ENCODE data around the gene CIP2A. TPM values are rescaled to one million over a fixed set of nuclear protein-coding genes. Genes with fewer than 3 reads are reported as not detected.

The CIP2A gene
- total RNA-seq, 1 donor from 2014 or later, result 66.5 TPM

- H3K27ac ChIP-seq, result no peak overlapping the region
- no peaks in the 10 kb centered on the region for H3F3A ChIP-seq (ENCODE audit: low read depth)
- no peak overlapping the region for H3K27ac Mint-ChIP-seq
- H3K36me3 Mint-ChIP-seq, result peaks cover 20% of the 10 kb centered on the region
- no peak for DNase-seq (ENCODE audit: low spot score)
- H2AFZ ChIP-seq (replicated peaks), result no peak overlapping the region
- H3K27me3 Mint-ChIP-seq (ENCODE audit: insufficient read depth, low read depth), result no peaks in the 10 kb centered on the region
- H3K27me3 ChIP-seq, result no peaks in the 10 kb centered on the region
- no peak overlapping the region for H3K9ac ChIP-seq
- no peak overlapping the region for H3K4me3 Mint-ChIP-seq
- TF ChIP-seq CTCF (IDR thresholded peaks at IDR 0.05), result no peak
- no peak for TF ChIP-seq EZH2phosphoT487 (IDR thresholded peaks at IDR 0.05)
- TF ChIP-seq EZH2 (IDR thresholded peaks at IDR 0.05), result no peak
- H3K79me2 ChIP-seq (ENCODE audit: low read depth), result no peaks in the 10 kb centered on the region
- peaks cover 34% of the 10 kb centered on the region for H3K36me3 ChIP-seq
- H3K4me3 ChIP-seq, result no peak overlapping the region
- H3K9me3 ChIP-seq (ENCODE audit: low read depth), result no peaks in the 10 kb centered on the region
- H3K9me3 Mint-ChIP-seq, result no peaks in the 10 kb centered on the region
- H3K4me2 ChIP-seq, result no peak overlapping the region
- H3K4me1 Mint-ChIP-seq, result no peaks in the 10 kb centered on the region
- H3K4me1 ChIP-seq, result peaks cover 3% of the 10 kb centered on the region
- H4K20me1 ChIP-seq (ENCODE audit: low read depth), result no peaks in the 10 kb centered on the region
Observed at GRCh38 chr3:108554229-108554628, 35.0 kb downstream of the CIP2A start.

- H3K9me3 Mint-ChIP-seq, result no peaks in the 10 kb centered on the region
- H3K4me3 ChIP-seq, result no peak overlapping the region
- no peaks in the 10 kb centered on the region for H3K79me2 ChIP-seq (ENCODE audit: low read depth)
- H3K27me3 Mint-ChIP-seq (ENCODE audit: insufficient read depth, low read depth), result no peaks in the 10 kb centered on the region
- peak; percentile 60 for DNase-seq (ENCODE audit: low spot score)
- no peak overlapping the region for H3K9ac ChIP-seq
- H3K4me1 ChIP-seq, result peaks cover 3% of the 10 kb centered on the region
- H3K4me1 Mint-ChIP-seq, result no peaks in the 10 kb centered on the region
- H3K27me3 ChIP-seq, result no peaks in the 10 kb centered on the region
- H4K20me1 ChIP-seq (ENCODE audit: low read depth), result no peaks in the 10 kb centered on the region
- H3K4me3 Mint-ChIP-seq, result no peak overlapping the region
- no peak overlapping the region for H3K27ac ChIP-seq
- H3F3A ChIP-seq (ENCODE audit: low read depth), result no peaks in the 10 kb centered on the region
- peaks cover 28% of the 10 kb centered on the region for H3K36me3 ChIP-seq
- peaks cover 12% of the 10 kb centered on the region for H3K36me3 Mint-ChIP-seq
- no peak overlapping the region for H3K4me2 ChIP-seq
- H3K9me3 ChIP-seq (ENCODE audit: low read depth), result no peaks in the 10 kb centered on the region
- H2AFZ ChIP-seq (replicated peaks), result no peak overlapping the region
- H3K27ac Mint-ChIP-seq, result no peak overlapping the region
- no peak for TF ChIP-seq EZH2 (IDR thresholded peaks at IDR 0.05)
- TF ChIP-seq CTCF (IDR thresholded peaks at IDR 0.05), result peak; percentile 69
Observed at GRCh38 chr3:108552267-108553159, 36.7 kb downstream of the CIP2A start.

- Mint-ChIP-seq H3K27ac (no peak overlapping the region), H3K36me3 (peaks cover 15% of the 10 kb centered on the region), H3K9me3 (no peaks in the 10 kb centered on the region), H3K4me3 (no peak overlapping the region), H3K4me1 (no peaks in the 10 kb centered on the region), H3K27me3 (ENCODE audit: insufficient read depth, low read depth) (no peaks in the 10 kb centered on the region)
- H3K9me3 ChIP-seq (ENCODE audit: low read depth), result no peaks in the 10 kb centered on the region
- H3K27ac ChIP-seq, result no peak overlapping the region
- H3K4me2 ChIP-seq, result no peak overlapping the region
- TF ChIP-seq EZH2phosphoT487 (IDR thresholded peaks at IDR 0.05) (no peak), CTCF (IDR thresholded peaks at IDR 0.05) (no peak), EZH2 (IDR thresholded peaks at IDR 0.05) (no peak)
- no peaks in the 10 kb centered on the region for H3K4me1 ChIP-seq
- H3K27me3 ChIP-seq, result no peaks in the 10 kb centered on the region
- H3F3A ChIP-seq (ENCODE audit: low read depth), result no peaks in the 10 kb centered on the region
- no peak overlapping the region for H3K9ac ChIP-seq
- no peak overlapping the region for H2AFZ ChIP-seq (replicated peaks)
- no peaks in the 10 kb centered on the region for H4K20me1 ChIP-seq (ENCODE audit: low read depth)
- DNase-seq (ENCODE audit: low spot score), result no peak
- no peak overlapping the region for H3K4me3 ChIP-seq
- peaks cover 14% of the 10 kb centered on the region for H3K36me3 ChIP-seq
- H3K79me2 ChIP-seq (ENCODE audit: low read depth), result no peaks in the 10 kb centered on the region
Observed at GRCh38 chr3:108548886-108549285, 40.4 kb downstream of the CIP2A start.
